ENCODE results near the gene MAK.

MAK gene

GRCh38 chr6:10740061-10740460 is 98.3 kb downstream of the MAK start:
- TF ChIP-seq CTCF (IDR thresholded peaks at IDR 0.05; ENCODE audit: low read depth, low read length, missing control alignments) = no peak
- H3K4me3 ChIP-seq (ENCODE audit: low read depth, low read length) = no peak overlapping the region
- no peak for DNase-seq (ENCODE audit: low read depth)

- no peak for TF ChIP-seq CTCF (IDR thresholded peaks at IDR 0.05; ENCODE audit: low read depth, low read length, missing control alignments)
- DNase-seq (ENCODE audit: low read depth) = no peak
- no peak overlapping the region for H3K4me3 ChIP-seq (ENCODE audit: low read depth, low read length)
Measured at GRCh38 chr6:10736731-10737130, 101.6 kb downstream of the MAK start.

- DNase-seq (ENCODE audit: low read depth) = no peak
- H3K4me3 ChIP-seq (ENCODE audit: low read depth, low read length) = no peak overlapping the region
- TF ChIP-seq CTCF (IDR thresholded peaks at IDR 0.05; ENCODE audit: low read depth, low read length, missing control alignments) = no peak
Measured at GRCh38 chr6:10733863-10734262, 104.5 kb downstream of the MAK start.

- H3K4me3 ChIP-seq (ENCODE audit: low read depth, low read length) = no peak overlapping the region
- no peak for TF ChIP-seq CTCF (IDR thresholded peaks at IDR 0.05; ENCODE audit: low read depth, low read length, missing control alignments)
- DNase-seq (ENCODE audit: low read depth) = no peak
Measured at GRCh38 chr6:10733151-10733715, 105.1 kb downstream of the MAK start.

- no peak for DNase-seq (ENCODE audit: low read depth)
- no peak overlapping the region for H3K4me3 ChIP-seq (ENCODE audit: low read depth, low read length)
- TF ChIP-seq CTCF (IDR thresholded peaks at IDR 0.05; ENCODE audit: low read depth, low read length, missing control alignments) = no peak
Measured at GRCh38 chr6:10730254-10730653, 108.1 kb downstream of the MAK start.

GRCh38 chr6:10725716-10726115 is 112.6 kb downstream of the MAK start:
- TF ChIP-seq CTCF (IDR thresholded peaks at IDR 0.05; ENCODE audit: low read depth, low read length, missing control alignments) = no peak
- H3K4me3 ChIP-seq (ENCODE audit: low read depth, low read length) = no peak overlapping the region
- no peak for DNase-seq (ENCODE audit: low read depth)

- no peak for TF ChIP-seq CTCF (IDR thresholded peaks at IDR 0.05; ENCODE audit: low read depth, low read length, missing control alignments)
Measured at GRCh38 chr6:10725044-10725443, 113.3 kb downstream of the MAK start.

More at GRCh38 chr6:10725044-10725443, 113.3 kb downstream of the MAK start:
- H3K4me3 ChIP-seq (ENCODE audit: low read depth, low read length) = no peak overlapping the region
- no peak for DNase-seq (ENCODE audit: low read depth)
